ENCODE data around the gene NPY5R.

- TF ChIP-seq POLR2A (IDR thresholded peaks at IDR 0.05): no peak
- no peak for TF ChIP-seq CTCF (IDR thresholded peaks at IDR 0.05)
- no peak for TF ChIP-seq POLR2AphosphoS5 (IDR thresholded peaks at IDR 0.05)
- no peak for TF ChIP-seq EP300 (IDR thresholded peaks at IDR 0.05)
Observed at GRCh38 chr4:163309466-163309865, 34.2 kb upstream of the NPY5R start.

Measured in upper lobe of left lung (tissue), 4 donors.